ENCODE measurements around the gene NLRP7.

NLRP7 gene

GRCh38 chr19:54873990-54874389, 73.3 kb downstream of the NLRP7 start, which contains the start of gene FCAR:
Gene FCAR, plus strand, starts transcription at chr19:54874235. Its CDS starts 55 bp downstream, at chr19:54874290.
- no peak for DNase-seq (ENCODE audit: low read depth, low spot score)
